Astrocyte (in vitro differentiated cells and primary cell): Measurements from ENCODE around the gene RGS14.
A peak's percentile ranks its signal among the peaks of the same experiment; 100 is the strongest.

ENCODE experiments used
- EZH2 ChIP-seq: IDR thresholded peaks from 2 replicates; pipeline ENCODE4 v1.6.1; 2012; ENCODE audit warnings: mild to moderate bottlenecking, low read length, inconsistent platforms; ENCODE audit not compliant: insufficient read depth
- TF ChIP-seq, protein P1 (sequence below): IDR thresholded peaks from 2 replicates; pipeline ENCODE4 v1.5.1; 2011; ENCODE audit warnings: low read depth, mild to moderate bottlenecking, inconsistent platforms, low read length, moderate library complexity; ENCODE audit not compliant: insufficient read depth

DNA sequence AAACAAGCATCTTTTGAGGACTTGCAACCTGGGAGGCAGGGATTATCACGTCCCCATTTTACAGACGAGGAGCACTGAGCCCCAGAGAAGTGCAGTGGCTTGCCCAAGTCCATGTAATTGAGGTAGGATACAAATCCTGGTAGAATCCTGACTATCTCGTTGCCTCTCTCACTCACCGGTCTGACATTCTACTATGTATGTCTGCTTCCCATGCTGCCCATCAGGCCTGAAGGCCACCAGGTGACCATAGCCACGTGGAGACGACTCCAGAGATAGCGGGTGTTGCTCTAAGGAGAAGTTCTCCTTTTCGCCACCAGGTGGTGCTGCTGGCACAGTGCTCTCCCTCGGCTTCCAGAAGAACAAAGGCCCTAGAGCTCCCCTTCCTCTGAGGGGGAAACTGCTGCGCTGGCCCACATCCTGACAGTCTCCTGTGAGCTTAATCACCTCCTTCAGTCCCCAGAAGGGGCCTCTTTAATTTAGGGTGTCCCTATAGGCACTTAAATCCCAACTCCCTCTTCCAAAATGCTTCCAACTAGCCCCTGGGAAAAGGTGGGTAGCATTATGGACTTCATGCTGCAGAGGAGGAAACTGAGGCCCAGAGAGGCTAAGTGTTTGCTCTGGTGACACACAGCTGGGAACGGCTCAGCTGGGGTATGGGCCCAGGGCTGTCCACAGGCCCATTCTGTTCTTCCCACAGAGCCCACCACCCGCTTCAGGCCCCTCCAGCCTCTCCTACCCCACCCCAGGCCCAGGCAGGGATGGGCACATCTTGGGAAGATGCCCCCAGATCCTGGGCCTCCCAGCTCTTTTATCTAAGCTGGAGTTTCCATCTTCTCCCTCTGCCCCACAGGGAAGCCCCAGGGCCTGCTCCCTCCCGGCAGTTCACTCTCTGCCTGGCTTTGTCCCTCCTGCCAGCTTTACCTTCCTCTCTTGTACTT is 32.9 kb downstream of the RGS14 start:
- TF ChIP-seq, protein P1, sequence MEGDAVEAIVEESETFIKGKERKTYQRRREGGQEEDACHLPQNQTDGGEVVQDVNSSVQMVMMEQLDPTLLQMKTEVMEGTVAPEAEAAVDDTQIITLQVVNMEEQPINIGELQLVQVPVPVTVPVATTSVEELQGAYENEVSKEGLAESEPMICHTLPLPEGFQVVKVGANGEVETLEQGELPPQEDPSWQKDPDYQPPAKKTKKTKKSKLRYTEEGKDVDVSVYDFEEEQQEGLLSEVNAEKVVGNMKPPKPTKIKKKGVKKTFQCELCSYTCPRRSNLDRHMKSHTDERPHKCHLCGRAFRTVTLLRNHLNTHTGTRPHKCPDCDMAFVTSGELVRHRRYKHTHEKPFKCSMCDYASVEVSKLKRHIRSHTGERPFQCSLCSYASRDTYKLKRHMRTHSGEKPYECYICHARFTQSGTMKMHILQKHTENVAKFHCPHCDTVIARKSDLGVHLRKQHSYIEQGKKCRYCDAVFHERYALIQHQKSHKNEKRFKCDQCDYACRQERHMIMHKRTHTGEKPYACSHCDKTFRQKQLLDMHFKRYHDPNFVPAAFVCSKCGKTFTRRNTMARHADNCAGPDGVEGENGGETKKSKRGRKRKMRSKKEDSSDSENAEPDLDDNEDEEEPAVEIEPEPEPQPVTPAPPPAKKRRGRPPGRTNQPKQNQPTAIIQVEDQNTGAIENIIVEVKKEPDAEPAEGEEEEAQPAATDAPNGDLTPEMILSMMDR = peak; percentile 94
- no peak for TF ChIP-seq EZH2
